SH-SY5Y (cell line): Measurements from ENCODE around the gene EVI2B.

Experiments used
- GATA2 ChIP-seq: IDR thresholded peaks from 2 replicates; pipeline ENCODE4 v1.6.1; 2011; ENCODE audit warnings: mild to moderate bottlenecking, low read depth, low read length
- GATA3 ChIP-seq: IDR thresholded peaks from 2 replicates; pipeline ENCODE4 v1.6.1; 2011; ENCODE audit warnings: low read depth, mild to moderate bottlenecking, low read length, moderate library complexity

DNA sequence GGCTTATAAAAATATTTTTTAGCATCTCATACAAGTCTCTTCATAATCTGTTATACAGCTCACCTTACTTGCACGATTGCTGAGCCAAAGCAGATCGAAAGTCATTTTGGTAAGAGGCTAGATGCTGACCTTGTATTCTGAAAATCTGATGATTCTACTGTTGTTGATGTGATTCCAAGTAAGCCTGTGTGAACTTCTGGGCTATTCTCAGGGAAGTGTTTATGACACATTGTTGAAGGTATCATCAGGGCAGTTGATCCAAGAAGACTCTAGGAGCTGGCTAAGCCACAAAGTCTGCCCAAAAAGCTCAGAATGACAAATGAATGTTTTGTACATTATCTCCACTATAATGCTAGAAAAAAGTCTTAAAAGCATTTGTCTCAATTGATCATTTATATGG is 32.8 kb downstream of the EVI2B start:
- TF ChIP-seq GATA2 = no peak
- no peak for TF ChIP-seq GATA3
